GM18502 (cell line): ENCODE measurements around the gene COL6A3.

Source experiments
- ATAC-seq: cut with Tn5 transposase; IDR thresholded peaks from one replicate; pipeline ENCODE4 v1.9.1; 2021; ENCODE audit warnings: mild to moderate bottlenecking; ENCODE audit not compliant: unreplicated experiment, poor library complexity

The COL6A3 gene

DNA sequence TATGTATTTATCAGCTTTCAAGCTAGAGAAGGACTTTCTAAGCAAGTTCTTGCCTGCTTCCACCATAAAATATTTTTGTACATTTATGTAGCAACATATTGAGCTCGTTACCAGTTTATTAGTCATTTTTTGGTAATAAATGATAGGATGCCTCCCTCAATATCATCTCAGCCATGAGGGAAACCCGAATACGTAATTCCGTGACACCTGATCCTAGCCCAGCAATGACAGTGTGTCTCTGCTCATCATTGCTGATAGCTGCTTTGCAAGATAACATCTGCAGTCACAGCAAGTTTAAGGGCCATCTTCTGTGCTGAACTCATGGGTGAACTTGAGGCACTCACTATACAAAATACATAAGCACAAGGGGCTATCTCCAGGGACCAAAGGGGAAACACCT is 62.2 kb downstream of the COL6A3 start:
- ATAC-seq, result no peak

DNA sequence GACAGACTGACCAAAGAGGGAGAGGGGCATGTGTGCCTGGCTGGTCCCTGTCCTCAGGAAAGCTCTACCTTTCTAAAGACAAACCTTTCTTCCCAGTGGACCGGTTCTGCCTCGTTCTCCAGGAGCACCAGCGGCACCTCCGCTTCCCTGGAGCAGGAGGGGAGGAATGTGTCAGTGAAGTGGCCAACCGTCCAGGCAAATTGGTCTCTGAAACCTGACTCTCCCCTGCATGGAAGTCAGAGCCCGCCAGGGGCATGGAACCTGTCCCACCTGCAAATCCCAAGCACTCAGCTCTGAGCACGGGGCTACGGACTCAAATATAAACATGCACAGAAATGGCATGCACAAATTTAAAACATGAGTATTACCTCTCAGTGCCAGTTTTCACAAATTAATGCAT is 62.9 kb downstream of the COL6A3 start:
- no peak for ATAC-seq

DNA sequence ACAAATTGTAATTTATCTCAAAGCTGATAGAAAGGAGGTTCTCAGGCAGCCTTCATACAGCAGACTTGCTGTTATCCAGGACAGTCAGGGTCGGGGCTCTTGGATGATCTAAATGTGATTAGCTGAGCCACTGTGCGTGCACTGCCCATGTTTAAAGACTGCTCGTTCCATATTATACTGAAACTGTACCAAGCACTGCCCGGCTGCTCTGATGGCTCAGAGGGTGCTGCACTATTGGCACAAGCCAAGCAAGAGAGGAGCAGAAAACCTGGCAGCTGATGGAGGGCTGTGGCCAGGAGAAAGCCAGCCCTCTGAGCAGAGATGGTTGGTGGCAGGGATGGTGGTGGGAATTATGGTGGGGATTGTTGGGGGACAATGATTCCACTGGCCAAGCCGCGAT is 63.4 kb downstream of the COL6A3 start:
- no peak for ATAC-seq

DNA sequence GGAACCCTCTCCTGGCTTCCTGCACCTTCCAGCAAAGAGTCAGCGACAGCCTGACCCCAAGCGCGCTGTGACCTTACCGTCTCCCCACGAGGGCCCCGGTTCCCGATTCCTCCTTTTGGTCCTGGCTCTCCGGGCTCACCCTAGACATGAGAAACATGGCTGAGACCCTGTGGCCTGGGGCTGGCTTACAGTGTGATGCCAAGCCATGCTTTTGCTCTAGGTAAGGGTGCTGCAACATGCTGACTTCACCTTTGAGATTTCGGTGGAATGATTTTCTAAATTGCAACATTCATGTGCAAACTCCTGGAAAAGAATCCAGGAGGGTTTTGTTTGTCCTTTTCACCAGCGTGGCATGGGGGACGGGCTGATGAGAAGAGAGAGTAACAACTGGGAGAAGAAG is 63.9 kb downstream of the COL6A3 start:
- no peak for ATAC-seq

DNA sequence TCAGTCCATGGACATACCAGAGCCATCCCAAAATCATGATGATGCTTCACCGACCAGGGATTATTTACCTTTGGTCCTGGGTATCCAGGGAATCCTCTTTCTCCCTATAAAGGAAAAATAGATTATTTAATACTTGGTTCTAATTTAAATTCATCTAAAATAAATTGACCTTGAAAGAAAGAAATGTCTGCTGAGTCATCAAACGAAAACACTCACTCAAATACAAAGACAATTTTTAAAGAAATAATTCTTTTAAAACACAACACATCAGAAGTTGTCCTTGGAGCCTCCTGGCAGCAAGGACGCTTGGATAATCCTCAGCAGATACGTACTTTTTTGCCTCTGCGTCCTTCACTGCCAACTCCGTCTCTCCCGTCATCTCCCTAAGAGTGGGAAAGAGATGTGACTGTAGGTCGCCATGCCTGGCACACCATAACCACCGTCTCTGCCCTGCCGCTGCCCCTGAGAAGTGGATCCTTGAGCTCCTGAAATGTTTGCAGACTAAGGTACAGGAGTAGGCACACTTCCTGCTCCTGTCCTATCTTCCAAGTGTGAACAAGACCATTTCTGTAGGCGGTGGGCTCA is 65.6 kb downstream of the COL6A3 start:
- ATAC-seq, result no peak

DNA sequence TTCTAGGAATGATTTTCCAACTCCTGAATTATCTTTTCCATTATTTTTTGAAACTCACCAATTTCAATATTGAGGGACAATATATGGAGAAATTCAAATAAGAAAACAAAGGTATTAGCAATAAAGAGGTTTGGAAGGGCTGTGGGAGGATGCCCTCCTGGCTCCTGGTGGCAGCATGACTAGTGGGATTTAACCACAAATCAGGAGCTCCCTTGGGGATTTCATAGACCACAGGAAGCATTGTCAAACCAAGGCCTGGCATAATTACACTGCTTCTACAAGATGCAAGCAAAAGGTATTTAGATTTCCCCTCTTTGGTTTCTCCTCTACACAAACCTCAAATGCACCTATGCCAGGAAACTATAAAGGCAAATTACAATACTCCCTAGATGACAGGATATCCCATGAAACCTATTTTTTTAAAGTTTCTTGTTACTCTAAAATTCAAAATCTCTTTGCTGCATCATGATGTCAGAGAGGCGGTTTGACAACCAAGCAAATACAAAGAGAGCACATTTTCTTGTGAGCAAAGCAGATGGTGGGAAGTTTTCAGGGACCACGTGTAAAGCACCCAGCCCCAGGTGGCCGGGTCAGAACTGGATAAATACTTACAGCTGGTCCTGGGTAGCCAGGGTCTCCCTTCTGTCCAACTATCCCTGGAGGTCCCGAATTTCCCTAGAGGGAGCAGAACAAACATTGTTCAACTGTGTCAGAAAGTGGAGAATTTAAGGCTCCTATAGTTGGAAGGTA is 67.9 kb downstream of the COL6A3 start:
- ATAC-seq, result no peak

DNA sequence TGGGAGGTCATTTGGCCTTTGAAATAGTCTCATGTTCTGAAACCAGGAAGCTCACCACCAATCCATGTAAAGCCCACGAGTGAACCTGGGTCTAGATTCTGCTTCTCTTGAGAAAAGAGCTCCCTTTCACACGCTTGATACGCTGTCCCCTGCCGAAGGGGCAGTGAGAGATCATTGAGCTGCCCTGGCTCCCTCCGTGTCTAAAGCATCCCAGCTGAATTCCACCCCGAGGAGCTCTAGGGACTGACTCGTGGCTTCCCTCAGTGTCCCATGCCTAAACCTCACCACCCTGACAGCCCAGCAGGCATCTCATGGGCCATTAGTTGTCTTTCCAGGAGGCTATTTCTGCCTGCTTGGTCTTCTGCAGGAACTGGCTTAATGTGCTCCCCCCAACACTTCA is 68.6 kb downstream of the COL6A3 start:
- no peak for ATAC-seq

DNA sequence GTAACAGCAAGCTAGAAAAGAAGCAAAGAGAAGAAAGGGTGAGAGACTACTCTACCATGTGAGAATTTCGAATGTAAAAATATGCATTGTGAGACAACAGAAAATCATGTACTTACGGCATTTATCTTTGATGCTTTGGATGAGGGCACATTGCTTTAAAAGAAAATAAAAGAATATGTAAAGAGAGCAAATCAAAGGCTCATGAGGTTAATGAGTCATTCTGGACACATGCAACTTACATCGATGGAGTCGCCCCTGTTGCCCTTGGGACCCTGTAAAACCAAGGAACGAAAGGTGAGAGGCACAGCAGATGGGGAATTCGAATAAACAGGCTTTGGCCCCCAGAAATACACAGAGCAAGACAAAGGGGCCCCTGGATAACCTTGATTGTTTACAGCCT is 69.0 kb downstream of the COL6A3 start:
- ATAC-seq, result no peak

DNA sequence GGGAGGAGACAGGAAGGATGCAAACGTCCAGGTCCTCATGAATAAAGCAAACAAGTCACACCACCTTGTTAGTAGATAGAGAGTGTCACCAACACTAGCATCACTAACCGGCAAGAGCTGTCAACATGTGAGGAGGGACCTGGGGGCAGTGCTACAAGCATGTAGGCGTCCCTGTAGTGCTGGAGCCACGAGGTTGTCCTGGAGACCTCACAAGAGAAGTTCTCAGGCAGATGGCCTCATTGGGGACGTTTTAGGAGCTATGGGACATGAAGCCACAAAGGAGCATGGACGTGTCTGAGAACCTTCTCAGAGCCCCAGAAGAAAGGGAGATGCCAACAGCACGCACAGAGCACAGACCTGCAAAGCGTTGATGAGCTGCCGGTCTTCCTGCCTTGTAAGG is 70.0 kb downstream of the COL6A3 start:
- no peak for ATAC-seq

DNA sequence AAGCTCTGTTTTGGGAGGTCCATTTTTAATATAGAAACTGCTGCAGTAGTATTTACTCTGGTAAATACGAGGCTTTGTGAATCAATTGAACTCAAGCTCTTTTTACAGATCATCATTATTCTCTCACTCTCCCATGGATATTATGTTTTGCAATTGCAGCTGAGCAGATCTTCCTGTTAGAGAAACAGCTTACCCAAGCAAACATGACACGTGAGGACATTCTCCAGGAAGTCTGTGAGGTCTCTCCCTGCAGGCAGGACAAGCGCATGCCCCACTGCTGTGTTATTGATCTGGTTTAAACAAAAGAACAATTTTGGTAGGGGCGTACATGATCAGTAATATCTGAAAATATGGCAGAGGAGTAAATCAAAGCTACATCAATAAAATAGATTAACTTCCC is 72.1 kb downstream of the COL6A3 start:
- no peak for ATAC-seq

DNA sequence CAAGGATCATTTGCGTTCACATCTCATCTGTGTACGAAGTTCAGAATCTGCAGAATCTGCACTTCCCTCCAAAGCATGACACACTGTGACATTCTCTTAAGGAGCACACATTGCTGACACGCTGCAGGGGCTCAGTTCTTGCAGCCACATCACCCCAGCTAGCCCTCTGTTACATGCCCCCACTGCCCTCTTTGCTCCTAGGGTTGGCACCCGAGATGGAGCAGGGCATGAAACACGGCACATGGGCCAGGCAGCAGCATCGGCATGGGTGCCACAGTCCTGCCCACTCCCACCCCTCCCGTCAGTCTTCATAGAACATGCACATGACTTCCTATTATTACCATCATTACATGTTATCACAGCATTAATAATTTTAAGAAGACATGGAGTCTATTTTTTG is 76.4 kb downstream of the COL6A3 start:
- no peak for ATAC-seq

DNA sequence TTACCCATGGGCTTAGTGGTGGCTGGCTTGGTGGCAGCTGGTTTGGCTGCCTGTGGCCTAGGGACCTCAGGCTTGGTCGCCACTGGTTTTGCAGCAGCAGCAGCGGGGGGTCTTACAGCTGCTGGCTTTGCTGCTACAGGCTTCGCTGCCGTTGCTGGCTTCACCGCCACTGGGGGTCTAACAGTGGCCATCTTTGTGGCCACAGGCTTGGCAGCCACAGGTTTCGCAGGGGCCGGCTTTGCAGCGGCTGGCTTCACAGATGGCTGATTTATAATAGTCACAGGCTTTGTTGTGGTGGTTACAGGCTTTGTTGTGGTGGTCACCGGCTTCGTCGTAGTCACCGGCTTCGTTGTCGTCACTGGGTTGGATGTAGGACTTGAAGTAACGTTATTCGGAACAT is 77.8 kb downstream of the COL6A3 start:
- no peak for ATAC-seq

DNA sequence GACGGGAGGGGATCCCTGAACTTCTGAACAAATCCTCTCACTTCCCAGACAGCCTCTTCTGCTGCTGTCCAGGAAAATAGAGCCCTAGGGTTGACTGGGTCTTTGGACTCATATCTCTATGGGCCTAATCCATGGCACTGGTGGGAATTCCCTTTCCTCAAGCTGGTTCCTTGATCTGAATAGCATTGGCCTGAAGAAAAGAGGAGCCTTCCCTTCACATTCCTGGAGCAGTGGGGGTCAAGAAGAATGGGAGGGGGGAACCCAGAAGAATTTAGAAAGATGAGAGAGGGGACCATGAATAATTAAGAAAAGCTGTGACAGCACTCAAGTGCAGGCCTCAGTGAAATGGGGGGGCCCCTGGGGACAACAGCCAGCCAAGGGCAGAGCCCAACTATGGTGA is 80.2 kb downstream of the COL6A3 start:
- ATAC-seq, result no peak

DNA sequence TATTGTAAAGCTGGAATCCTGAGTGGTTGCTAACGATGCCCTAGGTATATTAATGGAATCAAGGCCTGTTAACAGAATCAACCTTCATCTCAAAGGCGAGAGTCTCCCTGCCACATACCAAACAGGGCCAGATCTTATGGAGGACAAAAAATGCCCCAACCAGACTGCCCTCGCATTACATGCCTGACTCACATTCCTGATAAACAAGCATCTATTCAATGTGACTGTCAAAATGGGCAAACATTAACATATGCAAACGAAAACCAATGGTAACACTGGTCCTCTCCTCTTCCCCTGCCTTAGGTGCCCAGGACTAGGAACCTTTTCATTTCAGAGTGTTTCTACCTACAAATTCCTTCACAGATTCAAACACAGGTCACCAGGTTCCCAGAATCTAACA is 83.4 kb downstream of the COL6A3 start:
- no peak for ATAC-seq

DNA sequence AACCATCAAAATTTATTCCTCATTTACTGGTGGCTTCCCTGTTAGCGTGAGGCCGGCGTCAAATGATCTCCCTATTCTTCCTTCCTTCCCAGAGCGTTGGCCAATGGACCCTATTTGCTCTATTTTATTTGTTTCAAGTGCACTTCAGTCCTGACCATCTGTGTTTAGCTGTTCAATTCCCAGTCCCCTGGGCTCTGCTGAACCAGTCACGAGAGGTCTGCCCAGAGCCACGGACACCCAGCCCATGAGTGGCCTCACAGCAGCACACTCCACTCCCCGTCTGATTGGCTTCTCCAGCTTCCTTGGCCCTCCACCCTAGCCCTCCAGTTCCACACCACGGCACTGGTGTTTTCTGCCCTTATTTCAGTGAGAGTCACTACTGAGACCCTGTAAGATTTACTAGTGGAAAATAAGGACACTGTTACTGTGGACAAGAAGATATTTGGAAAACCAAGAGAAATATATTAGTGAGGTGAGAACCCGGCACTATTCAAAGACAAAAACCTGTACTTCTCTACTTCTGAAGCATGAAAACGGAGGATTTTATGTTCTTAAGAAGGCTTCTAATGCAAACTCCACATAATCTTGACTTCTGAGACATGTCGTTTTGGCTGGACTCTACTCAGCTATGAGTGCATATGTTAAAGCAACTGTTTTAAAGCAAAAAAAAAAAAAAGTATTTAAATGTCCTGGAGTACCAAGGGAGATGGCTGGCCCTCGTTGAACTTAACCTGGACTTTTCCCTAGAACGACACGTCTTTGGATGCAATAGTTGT is 86.6 kb downstream of the COL6A3 start:
- no peak for ATAC-seq

DNA sequence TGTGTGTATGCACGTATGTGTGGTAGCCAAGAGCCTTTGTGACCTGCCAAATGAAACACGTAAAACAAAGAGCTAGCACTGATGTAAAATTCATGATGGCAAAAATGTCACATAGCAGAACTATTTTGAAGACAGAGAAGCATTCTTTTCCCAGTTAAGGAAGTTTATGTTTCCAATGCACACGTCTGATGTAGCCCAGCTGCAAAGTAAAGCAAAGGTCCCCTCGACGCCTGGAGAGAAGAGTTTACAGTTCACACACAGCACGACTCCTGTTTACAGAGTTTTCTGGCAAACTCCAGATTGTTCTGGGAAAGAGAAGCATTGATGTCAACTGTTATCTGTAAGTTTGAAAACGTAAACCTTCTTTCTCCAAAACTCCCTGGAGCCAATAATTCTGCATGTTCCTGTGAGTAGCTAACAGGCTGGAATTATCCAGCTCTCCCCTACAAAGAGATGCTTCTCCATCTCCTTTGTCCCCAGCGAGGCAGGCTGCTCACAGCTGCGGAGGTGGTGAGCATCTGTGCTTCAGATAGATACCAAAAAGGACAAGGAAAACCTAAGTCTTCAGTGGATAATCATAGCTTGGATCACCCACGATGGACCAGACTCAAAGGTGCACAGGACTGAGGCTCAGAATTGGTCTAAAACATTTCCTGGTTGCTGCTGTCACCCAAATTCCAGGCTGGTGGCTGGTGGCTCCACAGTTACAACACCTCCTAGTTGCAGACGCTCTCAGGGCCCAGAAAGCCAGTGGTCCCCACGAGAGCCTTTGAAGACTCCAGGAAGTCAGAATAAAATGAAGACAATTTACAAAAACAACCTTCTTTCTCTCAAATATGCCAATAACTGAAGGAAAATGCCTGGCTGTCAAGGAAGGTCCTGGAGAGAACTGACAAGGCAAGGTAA is 87.4 kb downstream of the COL6A3 start:
- ATAC-seq, result no peak

DNA sequence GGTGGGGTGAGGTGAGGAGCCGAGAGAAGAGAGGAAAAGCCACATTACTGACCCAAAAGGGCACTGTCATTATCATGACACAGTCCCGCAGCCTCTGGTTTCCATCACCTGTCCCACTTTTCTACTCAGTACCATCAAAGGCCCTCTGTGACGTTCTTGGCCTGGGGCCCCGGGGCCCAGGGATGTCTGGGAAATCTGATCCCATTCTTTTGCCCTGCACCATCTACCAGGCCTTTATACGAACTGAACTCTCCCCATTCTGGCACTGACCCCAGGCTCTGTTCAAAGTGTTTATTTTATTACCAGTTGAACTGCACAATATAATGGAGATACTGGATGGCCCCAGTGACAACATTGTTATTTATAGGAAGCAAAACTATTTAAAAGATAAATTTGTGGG is 89.1 kb downstream of the COL6A3 start:
- no peak for ATAC-seq

DNA sequence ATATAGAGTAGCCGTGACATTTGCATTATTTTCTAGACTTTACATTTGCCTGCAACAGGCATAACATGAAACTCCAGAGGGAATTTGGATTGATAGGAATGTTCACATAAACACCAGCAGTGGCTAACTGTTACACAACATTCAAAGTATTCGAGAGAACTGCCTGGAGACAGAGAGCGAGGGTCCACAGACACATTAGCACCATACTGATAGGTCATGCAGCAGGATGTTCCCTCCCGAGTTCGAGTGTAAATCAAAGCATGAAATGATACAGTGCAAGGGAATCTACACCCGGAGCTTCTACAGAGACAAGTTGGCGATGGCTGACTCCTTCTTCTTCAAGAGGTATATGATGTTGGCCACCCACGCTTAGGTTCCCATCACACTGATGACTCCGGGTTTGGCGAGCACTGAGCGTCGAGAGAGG is 89.5 kb downstream of the COL6A3 start:
- no peak for ATAC-seq

DNA sequence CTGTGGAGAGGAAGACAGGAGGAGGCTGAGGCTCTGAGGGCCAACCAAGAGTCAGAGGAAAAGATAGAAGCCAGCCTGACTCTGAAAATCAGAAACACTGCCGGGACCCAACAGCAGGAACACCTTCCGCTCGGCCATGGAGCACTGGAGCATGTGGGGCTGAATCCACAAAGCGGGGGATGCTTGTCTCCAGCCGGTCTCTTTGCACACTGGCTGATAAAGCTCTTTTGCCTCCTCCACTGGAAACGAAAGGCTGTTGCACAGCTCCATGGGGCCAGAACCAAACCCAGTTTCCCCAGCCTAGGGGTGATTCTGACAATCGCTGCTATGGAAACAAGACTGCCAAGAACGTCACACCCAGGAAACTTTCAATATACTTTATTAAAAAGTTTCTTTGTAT is 90.3 kb downstream of the COL6A3 start:
- no peak for ATAC-seq

DNA sequence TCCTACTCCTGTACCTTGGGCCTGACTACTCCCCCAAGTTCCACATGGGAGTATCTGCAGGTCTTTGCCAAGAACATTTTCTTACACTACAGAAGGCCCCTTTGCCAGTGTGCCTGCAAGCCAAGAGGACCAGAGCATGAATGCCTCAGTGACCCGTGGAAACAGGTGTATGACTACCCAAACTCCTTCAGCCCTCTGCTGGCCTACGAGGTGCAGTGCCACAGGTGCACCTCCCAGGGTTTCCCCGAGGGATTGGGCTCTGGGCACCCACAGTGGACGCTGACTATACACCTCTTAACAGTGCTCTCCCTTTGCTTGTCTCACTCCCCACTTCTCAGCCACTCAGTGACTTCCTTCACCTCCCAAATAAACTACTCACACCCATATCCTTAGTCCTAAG is 91.4 kb downstream of the COL6A3 start:
- ATAC-seq, result no peak

DNA sequence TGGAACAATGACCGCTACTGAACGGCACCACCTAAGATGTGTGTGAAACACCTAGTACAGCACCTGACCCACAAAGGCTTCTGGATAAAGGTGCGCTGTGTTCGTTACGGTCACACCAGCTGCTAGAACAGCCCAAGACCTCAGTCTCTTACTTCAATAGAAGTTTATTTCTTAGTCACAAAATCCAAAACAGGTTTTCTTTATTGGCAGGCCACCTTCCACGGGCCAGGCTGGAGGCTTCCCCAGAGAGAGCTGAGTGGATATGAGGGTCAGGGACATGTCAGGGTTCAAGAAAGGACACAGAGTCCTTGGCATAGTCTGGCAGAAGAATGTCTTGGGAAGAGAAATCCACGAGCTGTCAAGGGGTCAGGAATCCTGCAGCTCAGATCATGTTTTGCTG is 92.2 kb downstream of the COL6A3 start:
- no peak for ATAC-seq
